Activated CD8-positive, alpha-beta memory T cell treated with anti-CD3 and anti-CD28 coated beads for 1 hour (primary cell): ENCODE results near the gene SFXN1.

Experiments
- DNase-seq, 2 donors: peaks; one replicate each; pipeline ENCODE4 v3.0.0-alpha.2; 2020; ENCODE audit warnings: low read depth in 1 of 2; ENCODE audit errors: extremely low read depth in 1 of 2

The SFXN1 gene

GRCh38 chr5:175567954-175568353 lies 89.6 kb downstream of the SFXN1 start:
- no peak for DNase-seq

GRCh38 chr5:175569701-175570100 lies 91.3 kb downstream of the SFXN1 start:
- no peak for DNase-seq

- DNase-seq = no peak
Observed at GRCh38 chr5:175572886-175573285, 94.5 kb downstream of the SFXN1 start.

- DNase-seq = no peak
Observed at GRCh38 chr5:175573493-175574269, 95.3 kb downstream of the SFXN1 start.

- no peak for DNase-seq
Observed at GRCh38 chr5:175575301-175575700, 96.9 kb downstream of the SFXN1 start.

- no peak for DNase-seq
Observed at GRCh38 chr5:175576096-175576495, 97.7 kb downstream of the SFXN1 start.

GRCh38 chr5:175576591-175576990 lies 98.2 kb downstream of the SFXN1 start:
- no peak for DNase-seq
